Measurements from ENCODE around the gene KLF4. TPM values are rescaled to one million over a fixed set of nuclear protein-coding genes. Genes with fewer than 3 reads are reported as not detected.
"Not testable (repeated sequence)": the region's sequence is repeated elsewhere in the genome, so short reads cannot be mapped to it uniquely, and the experiment has no call there.

The KLF4 gene
- polyA plus RNA-seq, 3 donors: 7.9 to 8.7 (median 8.4) TPM

GRCh38 chr9:107491081-107492053, 1.8 kb upstream of the KLF4 start:
- DNase-seq (ENCODE audit: extremely low read depth in 1 of 11, low read depth in 9 of 11, low spot score in 4 of 11): peak in 3 of 11 donors; percentile 13 to 21 (median 18)

- not testable (repeated sequence) for DNase-seq (ENCODE audit: extremely low read depth in 1 of 11, low read depth in 9 of 11, low spot score in 4 of 11)
These were observed 1.0 kb upstream of the KLF4 start for GRCh38 chr9:107490606-107490970.

GRCh38 chr9:107489144-107489673, 360 bp downstream of the KLF4 start:
- peak in 2 of 11 donors; percentile 6 to 27 for DNase-seq (ENCODE audit: extremely low read depth in 1 of 11, low read depth in 9 of 11, low spot score in 4 of 11)

GRCh38 chr9:107488375-107489143, 1.0 kb downstream of the KLF4 start:
- DNase-seq (ENCODE audit: extremely low read depth in 1 of 11, low read depth in 9 of 11, low spot score in 4 of 11): peak in 2 of 11 donors; percentile 15 to 21

- DNase-seq (ENCODE audit: extremely low read depth in 1 of 11, low read depth in 9 of 11, low spot score in 4 of 11): peak in 4 of 11 donors; percentile 47 to 70 (median 63)
These were observed 1.8 kb downstream of the KLF4 start for GRCh38 chr9:107487521-107488374.

GRCh38 chr9:107486674-107487520, 2.7 kb downstream of the KLF4 start:
- DNase-seq (ENCODE audit: extremely low read depth in 1 of 11, low read depth in 9 of 11, low spot score in 4 of 11): no peak

- DNase-seq (ENCODE audit: extremely low read depth in 1 of 11, low read depth in 9 of 11, low spot score in 4 of 11): no peak
These were observed 4.0 kb downstream of the KLF4 start for GRCh38 chr9:107485458-107486043.

GRCh38 chr9:107484117-107484723, 5.3 kb downstream of the KLF4 start:
- peak in 4 of 11 donors; percentile 55 to 76 (median 58) for DNase-seq (ENCODE audit: extremely low read depth in 1 of 11, low read depth in 9 of 11, low spot score in 4 of 11)

GRCh38 chr9:107483666-107484065, 5.9 kb downstream of the KLF4 start:
- no peak for DNase-seq (ENCODE audit: extremely low read depth in 1 of 11, low read depth in 9 of 11, low spot score in 4 of 11)

- DNase-seq (ENCODE audit: extremely low read depth in 1 of 11, low read depth in 9 of 11, low spot score in 4 of 11): no peak
These were observed 8.5 kb downstream of the KLF4 start for GRCh38 chr9:107481035-107481434.

GRCh38 chr9:107480386-107480789, 9.2 kb downstream of the KLF4 start:
- DNase-seq (ENCODE audit: extremely low read depth in 1 of 11, low read depth in 9 of 11, low spot score in 4 of 11): no peak

- no peak for DNase-seq (ENCODE audit: extremely low read depth in 1 of 11, low read depth in 9 of 11, low spot score in 4 of 11)
These were observed 10.8 kb downstream of the KLF4 start for GRCh38 chr9:107478805-107479204.

- DNase-seq (ENCODE audit: extremely low read depth in 1 of 11, low read depth in 9 of 11, low spot score in 4 of 11): no peak
These were observed 15.4 kb downstream of the KLF4 start for GRCh38 chr9:107474124-107474523.

- DNase-seq (ENCODE audit: extremely low read depth in 1 of 11, low read depth in 9 of 11, low spot score in 4 of 11): peak in 4 of 11 donors; percentile 6 to 36 (median 32)
These were observed 16.8 kb downstream of the KLF4 start for GRCh38 chr9:107472581-107473340.

- DNase-seq (ENCODE audit: extremely low read depth in 1 of 11, low read depth in 9 of 11, low spot score in 4 of 11): no peak
These were observed 18.0 kb downstream of the KLF4 start for GRCh38 chr9:107471552-107471951.

- DNase-seq (ENCODE audit: extremely low read depth in 1 of 11, low read depth in 9 of 11, low spot score in 4 of 11): no peak
These were observed 22.2 kb downstream of the KLF4 start for GRCh38 chr9:107467416-107467815.
